CD14-positive monocyte (primary cell): ENCODE data around the gene GALNS. TPM values are rescaled to one million over a fixed set of nuclear protein-coding genes. Genes with fewer than 3 reads are reported as not detected.

Experiments
- DNase-seq, 3 donors: peaks; one replicate each; pipeline ENCODE4 v3.0.0-alpha.2; 2011 to 2022
- H2AFZ ChIP-seq: 2 replicates; pipeline ENCODE4 v1.6.0; 2012; ENCODE audit warnings: mild to moderate bottlenecking, low read depth, low read length, inconsistent platforms; ENCODE audit not compliant: insufficient read depth, poor library complexity, severe bottlenecking
- H3K27ac ChIP-seq, 2 donors: 1 replicate in 1 of 2; 2 replicates in 1 of 2; pipeline ENCODE4 v1.5.1; 2012 to 2013; ENCODE audit warnings: low read length in 2 of 2, control low read depth in 1 of 2, inconsistent platforms in 1 of 2, low read depth in 1 of 2, mild to moderate bottlenecking in 1 of 2
- H3K27me3 ChIP-seq, 2 donors: one replicate each; pipeline versions ENCODE4 v1.6.0 to v1.6.1; 2011 to 2013; ENCODE audit warnings: low read length in 2 of 2; ENCODE audit not compliant: control insufficient read depth in 2 of 2, insufficient read depth in 2 of 2
- H3K36me3 ChIP-seq, 2 donors: replicated peaks in 1 of 2; 1 replicate in 1 of 2; 2 replicates in 1 of 2; pipeline versions ENCODE4 v1.5.1 to v1.6.1; 2012 to 2013; ENCODE audit warnings: low read length in 2 of 2, control low read depth in 1 of 2, inconsistent platforms in 1 of 2, mild to moderate bottlenecking in 1 of 2; ENCODE audit not compliant: insufficient read depth in 2 of 2, control insufficient read depth in 1 of 2
- H3K4me1 ChIP-seq, 2 donors: 1 replicate in 1 of 2; 2 replicates in 1 of 2; pipeline versions ENCODE4 v1.5.1 to v1.6.1; 2012 to 2013; ENCODE audit warnings: low read length in 2 of 2, control low read depth in 1 of 2, inconsistent platforms in 1 of 2, mild to moderate bottlenecking in 1 of 2, moderate library complexity in 1 of 2; ENCODE audit not compliant: insufficient read depth in 2 of 2, control insufficient read depth in 1 of 2
- H3K4me2 ChIP-seq: replicated peaks from 2 replicates; pipeline ENCODE3; 2012; ENCODE audit warnings: low read length, moderate library complexity, mild to moderate bottlenecking; ENCODE audit not compliant: poor library complexity, severe bottlenecking; ENCODE audit errors: extremely low read depth
- H3K4me3 ChIP-seq, 3 experiments: fragments of 200-600 bp in 1 of 3; sonication (generic) in 1 of 3; replicated peaks in 1 of 3; 1 replicate in 2 of 3; 2 replicates in 1 of 3; pipeline ENCODE4 v1.5.1; 2011 to 2013; ENCODE audit warnings: low read length in 3 of 3, mild to moderate bottlenecking in 3 of 3, control low read depth in 2 of 3, low read depth in 2 of 3, inconsistent platforms in 1 of 3, moderate library complexity in 1 of 3
- H3K79me2 ChIP-seq: 2 replicates; pipeline ENCODE4 v1.6.0; 2012; ENCODE audit warnings: mild to moderate bottlenecking, control low read depth, inconsistent platforms, low read length, moderate library complexity; ENCODE audit not compliant: insufficient read depth
- H3K9ac ChIP-seq: 2 replicates; pipeline ENCODE4 v1.6.0; 2017; ENCODE audit warnings: low read length, mild to moderate bottlenecking; ENCODE audit not compliant: insufficient read depth, poor library complexity, severe bottlenecking
- H3K9me3 ChIP-seq, 2 donors: replicated peaks in 1 of 2; 1 replicate in 1 of 2; 2 replicates in 1 of 2; pipeline versions ENCODE4 v1.5.1 to v1.6.1; 2012 to 2013; ENCODE audit warnings: low read length in 2 of 2, control low read depth in 1 of 2; ENCODE audit not compliant: control insufficient read depth in 1 of 2, insufficient read depth in 1 of 2
- H4K20me1 ChIP-seq: 2 replicates; pipeline ENCODE4 v1.6.0; 2012; ENCODE audit warnings: mild to moderate bottlenecking, low read length, control low read depth, moderate library complexity; ENCODE audit not compliant: insufficient read depth
- H3K27ac Mint-ChIP-seq, 7 donors: one replicate each; pipeline ENCODE4 v1.8.0; 2020; ENCODE audit warnings: mild to moderate bottlenecking in 7 of 7, mixed read lengths in 7 of 7, moderate library complexity in 6 of 7, inconsistent platforms in 2 of 7
- H3K27me3 Mint-ChIP-seq, 3 donors: one replicate each; pipeline ENCODE4 v1.8.0; 2021 to 2022; ENCODE audit warnings: low read depth in 3 of 3, mild to moderate bottlenecking in 3 of 3, mixed read lengths in 3 of 3, moderate library complexity in 3 of 3, inconsistent platforms in 1 of 3
- H3K36me3 Mint-ChIP-seq, 2 donors: one replicate each; pipeline ENCODE4 v1.8.0; 2020; ENCODE audit warnings: mixed read lengths in 2 of 2, inconsistent platforms in 1 of 2, mild to moderate bottlenecking in 1 of 2
- H3K4me1 Mint-ChIP-seq: one replicate; pipeline ENCODE4 v1.8.0; 2020; ENCODE audit warnings: mild to moderate bottlenecking, mixed read lengths
- H3K4me3 Mint-ChIP-seq, 2 donors: one replicate each; pipeline ENCODE4 v1.8.0; 2020; ENCODE audit warnings: mild to moderate bottlenecking in 2 of 2, mixed read lengths in 2 of 2, moderate library complexity in 1 of 2
- H3K9me3 Mint-ChIP-seq, 7 donors: one replicate each; pipeline ENCODE4 v1.8.0; 2020 to 2022; ENCODE audit warnings: mixed read lengths in 7 of 7, mild to moderate bottlenecking in 6 of 7, moderate library complexity in 6 of 7, inconsistent platforms in 2 of 7
- CTCF ChIP-seq: fragments of 200-600 bp; IDR thresholded peaks from one replicate; pipeline ENCODE4 v1.8.0; 2022; ENCODE audit warnings: antibody characterized with exemption, mild to moderate bottlenecking
- WGBS: methylation state at CpG from one replicate; pipeline ENCODE4 v1.1.5; 2013; ENCODE audit warnings: missing lambda C conversion rate; ENCODE audit not compliant: insufficient coverage; 5-methylcytosine and 5-hydroxymethylcytosine counted together
- intact Hi-C, 2 donors: fragments of 100-400 bp; cut with micrococcal nuclease; formaldehyde crosslinking; loops; one replicate each; pipeline versions ENCODE4 v1.15.0 to v1.15.1; 2023
- polyA plus RNA-seq, 3 donors: library from polyadenylated mRNA; depleted of rRNA in 1 of 3; unstranded in 2 of 3; stranded (reverse) in 1 of 3; fragments of 300-500 nt in 2 of 3; fragments of >200 nt in 1 of 3; fragmentation: Illumina TruSeq in 2 of 3; gene quantifications; 1 replicate in 2 of 3; 2 replicates in 1 of 3; pipeline ENCODE4 v1.2.3, GENCODE V29; 2012 to 2021

Gene GALNS
- polyA plus RNA-seq, 3 donors: 20.2 to 34.4 (median 32.2) TPM

- H3K27me3 ChIP-seq: no peaks in the 10 kb centered on the region
- no peak overlapping the region for H3K4me3 Mint-ChIP-seq
- intact Hi-C loops: loop anchor here in 1 of 2 donors (2.0 to 10.0 kb wide), 2 partner anchors 43 to 401 kb away; partner anchors contain the start of genes GALNS, TRAPPC2L and ZNF778
- H3K27me3 Mint-ChIP-seq: peaks cover 0 to 2% (median 0%) of the 10 kb centered on the region in 3 donors
- H3K9ac ChIP-seq: no peak overlapping the region
- H3K27ac ChIP-seq: no peak overlapping the region
- no peak for TF ChIP-seq CTCF
- peak overlapping the region; percentile 99 for H3K4me2 ChIP-seq
- no peak overlapping the region for H2AFZ ChIP-seq
- peaks cover 14 to 26% of the 10 kb centered on the region in 2 donors for H3K36me3 Mint-ChIP-seq
- WGBS: 81% methylated on average over 9 of the region's 26 CpGs
- H3K36me3 ChIP-seq: peaks cover 9 to 13% of the 10 kb centered on the region in 2 donors
- peak overlapping the region in 1 of 3 experiments; percentile 83 for H3K4me3 ChIP-seq
- peaks cover 0 to 2% (median 0%) of the 10 kb centered on the region in 7 donors for H3K9me3 Mint-ChIP-seq
- peaks cover 35 to 42% of the 10 kb centered on the region in 2 donors for H3K4me1 ChIP-seq
- no peak for DNase-seq
- H4K20me1 ChIP-seq: peaks cover 41% of the 10 kb centered on the region
- H3K79me2 ChIP-seq: peaks cover 30% of the 10 kb centered on the region
- no peaks in the 10 kb centered on the region for H3K9me3 ChIP-seq
- H3K4me1 Mint-ChIP-seq: peaks cover 28% of the 10 kb centered on the region
- no peak overlapping the region for H3K27ac Mint-ChIP-seq
These were observed 43.2 kb downstream of the GALNS start for GRCh38 chr16:88813269-88814143.

- Histone ChIP-seq H3K36me3 (peaks cover 14 to 22% of the 10 kb centered on the region in 2 donors), H3K4me2 (peak overlapping the region; percentile 99), H2AFZ (peak overlapping the region; percentile 80), H3K4me1 (peaks cover 35 to 42% of the 10 kb centered on the region in 2 donors), H3K27me3 (no peaks in the 10 kb centered on the region), H3K9me3 (no peaks in the 10 kb centered on the region), H4K20me1 (peaks cover 47% of the 10 kb centered on the region), H3K27ac (peak overlapping the region; percentile 42 to 93), H3K4me3 (peak overlapping the region; percentile 48 to 83 (median 58)), H3K79me2 (peaks cover 38% of the 10 kb centered on the region), H3K9ac (peak overlapping the region; percentile 84)
- Mint-ChIP-seq H3K9me3 (no peaks in the 10 kb centered on the region), H3K4me1 (peaks cover 28% of the 10 kb centered on the region), H3K27me3 (peaks cover 0 to 2% (median 0%) of the 10 kb centered on the region in 3 donors), H3K36me3 (peaks cover 19 to 29% of the 10 kb centered on the region in 2 donors), H3K27ac (peak overlapping the region in 6 of 7 donors; percentile 46 to 87 (median 80)), H3K4me3 (peak overlapping the region; percentile 73 to 87)
- intact Hi-C loops: loop anchor here (1.0 to 10.0 kb wide), 3 partner anchors 9 to 402 kb away; partner anchors contain the start of genes CDT1 (in 1 of the 2), GALNS (in 1 of the 2), TRAPPC2L (in 1 of the 2) and ZNF778 (in 1 of the 2)
- TF ChIP-seq CTCF: peak; percentile 38
- 7% methylated on average over 17 of the region's 37 CpGs for WGBS
- peak in 2 of 3 donors; percentile 39 to 63 for DNase-seq
These were observed 44.1 kb downstream of the GALNS start for GRCh38 chr16:88812513-88813268.
